Measurements from ENCODE around the gene CD9. TPM values are rescaled to one million over a fixed set of nuclear protein-coding genes. Genes with fewer than 3 reads are reported as not detected.

CD9 gene
- total RNA-seq, 1 donor from 2014 or later = 181 TPM

GRCh38 chr12:6224550-6224949 lies 24.4 kb downstream of the CD9 start:
- intact Hi-C loops (cut with DNase I) = loop anchor here (10.0 kb wide), 1 partner anchor 310 kb away; the partner anchor contains the start of gene GAPDH
- peak overlapping the region; percentile 93 to 94 for H3K27ac ChIP-seq
- H3K4me1 ChIP-seq = peaks cover 42 to 96% of the 10 kb centered on the region in 2 donors
- peaks cover 8 to 30% of the 10 kb centered on the region in 2 donors for H3K36me3 ChIP-seq
- DNase-seq (ENCODE audit: low spot score in 2 of 2) = peak; percentile 63 to 93
- H3K9me3 ChIP-seq = no peaks in the 10 kb centered on the region
- H3K4me3 ChIP-seq = peak overlapping the region in 1 of 2 donors; percentile 3
- no peak for TF ChIP-seq CTCF (IDR thresholded peaks at IDR 0.05)
- no peaks in the 10 kb centered on the region for H3K27me3 ChIP-seq

- H3K27ac ChIP-seq = peak overlapping the region; percentile 93 to 94
- peaks cover 8 to 30% of the 10 kb centered on the region in 2 donors for H3K36me3 ChIP-seq
- no peaks in the 10 kb centered on the region for H3K9me3 ChIP-seq
- DNase-seq (ENCODE audit: low spot score in 2 of 2) = no peak
- intact Hi-C loops (cut with DNase I) = loop anchor here (1.0 to 10.0 kb wide), 4 partner anchors 9 to 309 kb away; partner anchors contain the start of gene GAPDH
- TF ChIP-seq CTCF (IDR thresholded peaks at IDR 0.05) = no peak
- H3K4me1 ChIP-seq = peaks cover 48 to 93% of the 10 kb centered on the region in 2 donors
- H3K4me3 ChIP-seq = peak overlapping the region; percentile 10 to 23
- no peaks in the 10 kb centered on the region for H3K27me3 ChIP-seq
These were observed 25.4 kb downstream of the CD9 start for GRCh38 chr12:6225630-6226001.

GRCh38 chr12:6226002-6226678 lies 25.9 kb downstream of the CD9 start:
- Histone ChIP-seq H3K4me3 (peak overlapping the region; percentile 23 to 36), H3K27me3 (no peaks in the 10 kb centered on the region), H3K36me3 (peaks cover 8 to 35% of the 10 kb centered on the region in 2 donors), H3K4me1 (peaks cover 48 to 93% of the 10 kb centered on the region in 2 donors), H3K27ac (peak overlapping the region; percentile 93 to 94), H3K9me3 (no peaks in the 10 kb centered on the region)
- intact Hi-C loops (cut with DNase I) = loop anchor here (1.0 to 10.0 kb wide), 4 partner anchors 10 to 309 kb away; partner anchors contain the start of gene GAPDH
- TF ChIP-seq CTCF (IDR thresholded peaks at IDR 0.05) = no peak
- peak; percentile 70 to 96 for DNase-seq (ENCODE audit: low spot score in 2 of 2)

GRCh38 chr12:6226679-6227051 lies 26.5 kb downstream of the CD9 start:
- Histone ChIP-seq H3K4me1 (peaks cover 53 to 93% of the 10 kb centered on the region in 2 donors), H3K27ac (peak overlapping the region; percentile 93 to 94), H3K4me3 (peak overlapping the region in 1 of 2 donors; percentile 36), H3K36me3 (peaks cover 8 to 35% of the 10 kb centered on the region in 2 donors), H3K27me3 (no peaks in the 10 kb centered on the region), H3K9me3 (no peaks in the 10 kb centered on the region)
- no peak for TF ChIP-seq CTCF (IDR thresholded peaks at IDR 0.05)
- intact Hi-C loops (cut with DNase I) = loop anchor here (1.0 to 10.0 kb wide), 4 partner anchors 10 to 308 kb away; partner anchors contain the start of gene GAPDH
- DNase-seq (ENCODE audit: low spot score in 2 of 2) = peak in 1 of 2 donors; percentile 79

GRCh38 chr12:6228535-6229223 lies 28.5 kb downstream of the CD9 start:
- no peak overlapping the region for H3K4me3 ChIP-seq
- no peaks in the 10 kb centered on the region for H3K27me3 ChIP-seq
- H3K9me3 ChIP-seq = no peaks in the 10 kb centered on the region
- peaks cover 18 to 49% of the 10 kb centered on the region in 2 donors for H3K36me3 ChIP-seq
- intact Hi-C loops (cut with DNase I) = loop anchor here (5.0 to 10.0 kb wide), 2 partner anchors 109 to 306 kb away; partner anchors contain the start of gene GAPDH
- peaks cover 57 to 93% of the 10 kb centered on the region in 2 donors for H3K4me1 ChIP-seq
- no peak for TF ChIP-seq CTCF (IDR thresholded peaks at IDR 0.05)
- H3K27ac ChIP-seq = peak overlapping the region; percentile 93 to 94
- no peak for DNase-seq (ENCODE audit: low spot score in 2 of 2)
